NCI-H2171 treated with DMSO at 0.1 percent for 48 hours (cell line): Measurements from ENCODE around the gene EMX2.

Experiments used
- DNase-seq: peaks from one replicate; lab custom pipeline; 2025; lab: John Stamatoyannopoulos, UW

The EMX2 gene

DNA sequence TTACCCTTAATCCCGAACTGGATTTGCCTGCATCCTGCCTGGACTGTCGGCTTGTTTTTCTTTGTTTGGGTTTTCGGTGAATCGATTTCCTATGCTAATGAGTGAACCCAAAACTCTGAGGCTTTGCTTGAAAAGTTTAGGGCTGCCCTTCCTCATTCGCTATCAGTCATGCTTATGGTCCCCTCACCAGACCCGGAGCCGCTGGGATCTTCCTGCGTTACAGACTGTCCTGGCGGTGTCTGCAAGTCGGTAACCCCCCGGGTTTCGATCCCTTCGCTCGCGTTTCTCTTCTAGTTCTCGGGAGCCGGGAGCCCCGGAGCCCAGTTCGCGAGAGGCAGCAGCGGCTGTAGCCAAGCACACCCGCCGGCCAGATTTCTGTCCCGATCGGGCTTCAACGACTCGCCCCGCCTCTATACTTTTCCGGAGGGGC is 2.2 kb downstream of the EMX2 start:
- DNase-seq = no peak

DNA sequence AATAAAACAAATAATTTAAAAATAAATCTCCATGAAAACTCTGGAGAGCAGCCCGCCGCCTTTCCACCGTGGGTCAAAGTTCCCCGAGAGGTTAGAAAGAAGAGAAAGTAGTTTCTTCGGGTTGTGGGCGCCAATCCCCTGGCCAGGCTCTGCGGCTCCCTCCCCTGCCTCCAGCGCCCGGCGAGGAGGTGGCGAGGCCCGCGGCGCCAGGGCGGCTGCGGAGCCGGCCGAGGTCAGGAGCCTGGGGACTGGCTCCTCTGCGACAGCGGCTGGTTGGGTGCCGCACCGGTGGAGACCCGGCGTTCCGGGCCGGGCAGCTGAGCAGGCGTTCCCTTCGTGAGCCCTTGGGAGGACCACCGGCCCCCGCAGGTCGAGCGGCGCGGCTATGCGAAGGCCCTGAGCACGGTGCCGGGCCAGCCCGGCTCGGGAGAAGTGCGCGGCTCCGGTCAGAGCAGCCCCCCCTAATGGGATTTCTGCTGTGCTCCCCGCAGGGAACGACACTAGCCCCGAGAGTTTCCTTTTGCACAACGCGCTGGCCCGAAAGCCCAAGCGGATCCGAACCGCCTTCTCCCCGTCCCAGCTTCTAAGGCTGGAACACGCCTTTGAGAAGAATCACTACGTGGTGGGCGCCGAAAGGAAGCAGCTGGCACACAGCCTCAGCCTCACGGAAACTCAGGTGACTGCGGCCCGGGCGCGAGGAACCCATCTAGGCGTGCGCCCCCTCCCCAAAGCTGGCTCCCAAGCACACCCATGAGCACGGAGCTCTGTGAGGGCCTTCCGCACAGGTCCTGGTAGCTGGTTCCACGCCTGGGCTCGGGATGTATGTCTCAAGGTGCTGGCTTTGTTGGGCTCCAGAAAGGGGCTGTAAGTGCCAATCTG is 2.8 kb downstream of the EMX2 start:
- DNase-seq = no peak

DNA sequence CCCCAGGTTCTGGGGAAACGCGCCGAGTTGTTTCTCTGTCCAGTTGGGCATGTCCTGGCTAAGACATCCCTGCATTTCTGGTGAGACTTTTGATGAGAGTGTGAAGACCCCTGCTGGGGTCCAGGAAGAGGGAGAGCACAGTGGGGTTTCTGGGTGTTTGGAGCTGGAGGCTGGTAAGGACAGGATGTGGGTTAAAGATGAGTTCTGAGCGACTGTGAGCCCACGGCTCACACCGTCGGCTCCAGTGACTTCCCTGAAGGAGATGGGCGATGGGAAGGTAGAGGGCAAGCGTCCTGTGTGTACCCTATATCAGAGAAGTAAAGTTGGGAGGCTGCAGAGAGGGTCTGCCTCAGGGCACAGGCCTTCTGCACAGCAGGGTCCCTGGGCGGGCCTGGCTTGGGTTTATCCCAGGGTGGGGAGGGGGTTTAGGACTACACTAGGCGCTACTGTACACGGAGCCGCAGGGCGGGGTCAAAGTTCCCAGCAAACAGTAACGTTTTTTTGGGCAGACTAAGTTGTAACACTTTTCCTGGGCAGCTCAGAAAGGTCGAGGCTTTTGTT is 3.6 kb downstream of the EMX2 start:
- no peak for DNase-seq

DNA sequence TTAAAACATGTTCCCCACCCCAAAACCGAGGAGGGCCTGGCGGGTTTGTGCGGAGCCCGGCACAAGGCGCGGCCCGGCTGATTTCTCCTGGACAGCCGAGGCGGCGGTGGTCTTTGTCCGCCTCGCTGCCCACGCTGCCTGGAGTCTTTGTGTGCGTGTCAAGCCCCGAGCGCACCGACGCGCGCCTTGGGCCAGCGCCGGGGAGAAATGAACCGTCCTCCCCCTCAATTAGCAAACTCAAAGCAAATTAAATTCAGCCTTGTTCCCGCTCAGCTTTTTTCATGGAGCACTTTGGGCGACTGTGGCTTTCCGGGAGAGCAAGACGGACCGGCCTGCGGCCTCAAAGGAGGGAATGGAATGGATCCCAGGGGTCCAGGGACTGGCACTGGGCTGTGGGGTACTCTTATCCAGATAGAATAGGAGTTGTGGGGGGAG is 4.1 kb downstream of the EMX2 start:
- no peak for DNase-seq

DNA sequence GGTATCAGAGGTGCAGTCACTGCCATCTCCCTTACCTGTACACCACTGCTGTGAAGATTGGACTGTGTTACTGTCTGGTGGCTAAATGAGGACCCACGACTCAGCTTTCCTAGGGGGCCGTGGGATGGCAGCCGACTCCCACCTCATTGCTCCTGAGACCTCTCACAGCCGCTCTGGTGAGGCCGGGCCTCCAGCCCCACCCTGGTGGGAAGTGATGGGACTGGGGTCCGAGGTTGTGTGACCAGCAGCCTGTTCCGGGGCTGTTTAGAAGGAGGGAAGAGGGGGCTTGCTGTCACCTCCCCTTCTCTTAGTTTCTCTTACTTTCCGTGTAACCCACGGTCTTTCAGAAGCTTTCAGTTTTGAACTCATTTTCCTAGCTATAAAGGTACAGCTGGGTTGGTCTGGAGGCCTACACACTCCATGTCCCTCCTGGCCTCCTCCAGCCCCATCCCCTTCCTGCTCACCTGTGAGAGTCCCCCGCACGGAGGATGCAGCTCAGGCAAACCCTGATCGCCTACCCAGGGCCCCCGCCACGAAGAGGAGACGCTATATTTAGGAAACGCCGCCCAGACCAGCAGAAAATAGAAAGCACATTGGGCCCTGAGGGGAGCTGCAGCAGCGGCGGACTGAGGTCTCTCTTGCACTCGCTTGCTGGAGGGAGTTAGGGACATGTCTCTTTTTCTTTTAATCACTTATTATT is 4.6 kb downstream of the EMX2 start:
- DNase-seq = no peak

DNA sequence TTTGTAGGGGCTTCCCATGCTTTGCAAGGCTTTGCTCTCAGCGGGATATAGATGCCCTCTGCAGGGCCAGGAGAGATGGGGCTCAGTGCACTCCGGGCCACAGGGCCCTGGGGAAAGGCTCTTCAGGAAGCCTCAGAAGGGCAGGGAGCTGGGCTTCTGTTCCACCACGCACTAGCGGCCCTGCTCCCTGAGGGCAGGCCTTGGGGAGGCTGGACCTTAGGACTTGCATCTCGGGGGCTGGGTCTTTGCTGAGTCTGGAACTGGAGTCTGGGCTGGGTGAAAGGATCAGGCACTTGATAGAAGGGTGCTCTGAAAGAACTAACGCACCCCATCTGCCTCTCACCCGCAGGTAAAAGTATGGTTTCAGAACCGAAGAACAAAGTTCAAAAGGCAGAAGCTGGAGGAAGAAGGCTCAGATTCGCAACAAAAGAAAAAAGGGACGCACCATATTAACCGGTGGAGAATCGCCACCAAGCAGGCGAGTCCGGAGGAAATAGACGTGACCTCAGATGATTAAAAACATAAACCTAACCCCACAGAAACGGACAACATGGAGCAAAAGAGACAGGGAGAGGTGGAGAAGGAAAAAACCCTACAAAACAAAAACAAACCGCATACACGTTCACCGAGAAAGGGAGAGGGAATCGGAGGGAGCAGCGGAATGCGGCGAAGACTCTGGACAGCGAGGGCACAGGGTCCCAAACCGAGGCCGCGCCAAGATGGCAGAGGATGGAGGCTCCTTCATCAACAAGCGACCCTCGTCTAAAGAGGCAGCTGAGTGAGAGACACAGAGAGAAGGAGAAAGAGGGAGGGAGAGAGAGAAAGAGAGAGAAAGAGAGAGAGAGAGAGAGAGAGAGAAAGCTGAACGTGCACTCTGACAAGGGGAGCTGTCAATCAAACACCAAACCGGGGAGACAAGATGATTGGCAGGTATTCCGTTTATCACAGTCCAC is 5.4 kb downstream of the EMX2 start:
- DNase-seq = no peak

DNA sequence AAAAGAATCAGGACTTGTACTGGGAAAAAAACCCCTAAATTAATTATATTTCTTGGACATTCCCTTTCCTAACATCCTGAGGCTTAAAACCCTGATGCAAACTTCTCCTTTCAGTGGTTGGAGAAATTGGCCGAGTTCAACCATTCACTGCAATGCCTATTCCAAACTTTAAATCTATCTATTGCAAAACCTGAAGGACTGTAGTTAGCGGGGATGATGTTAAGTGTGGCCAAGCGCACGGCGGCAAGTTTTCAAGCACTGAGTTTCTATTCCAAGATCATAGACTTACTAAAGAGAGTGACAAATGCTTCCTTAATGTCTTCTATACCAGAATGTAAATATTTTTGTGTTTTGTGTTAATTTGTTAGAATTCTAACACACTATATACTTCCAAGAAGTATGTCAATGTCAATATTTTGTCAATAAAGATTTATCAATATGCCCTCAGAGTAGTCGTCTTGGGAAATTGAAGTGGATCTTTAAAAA is 6.6 kb downstream of the EMX2 start:
- DNase-seq = no peak

DNA sequence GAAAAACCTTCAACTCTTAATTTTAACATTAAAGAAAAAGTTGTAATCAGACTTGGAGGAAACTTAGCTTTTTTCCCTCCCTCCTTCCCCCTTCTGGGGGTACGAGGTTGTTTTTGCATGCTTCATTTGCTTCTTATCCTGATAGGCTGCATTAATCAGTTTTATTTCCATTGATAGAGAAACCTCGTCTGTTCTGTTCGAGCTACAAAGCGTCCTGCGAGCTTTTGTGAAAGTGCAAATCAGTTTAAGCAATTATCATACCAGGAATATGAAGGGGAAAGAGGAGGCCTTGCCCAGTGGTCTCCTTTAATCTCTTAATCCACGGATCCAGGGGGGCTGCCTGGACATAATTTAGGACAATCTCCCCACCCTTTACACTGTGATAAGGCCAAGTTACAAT is 7.5 kb downstream of the EMX2 start:
- DNase-seq = no peak

DNA sequence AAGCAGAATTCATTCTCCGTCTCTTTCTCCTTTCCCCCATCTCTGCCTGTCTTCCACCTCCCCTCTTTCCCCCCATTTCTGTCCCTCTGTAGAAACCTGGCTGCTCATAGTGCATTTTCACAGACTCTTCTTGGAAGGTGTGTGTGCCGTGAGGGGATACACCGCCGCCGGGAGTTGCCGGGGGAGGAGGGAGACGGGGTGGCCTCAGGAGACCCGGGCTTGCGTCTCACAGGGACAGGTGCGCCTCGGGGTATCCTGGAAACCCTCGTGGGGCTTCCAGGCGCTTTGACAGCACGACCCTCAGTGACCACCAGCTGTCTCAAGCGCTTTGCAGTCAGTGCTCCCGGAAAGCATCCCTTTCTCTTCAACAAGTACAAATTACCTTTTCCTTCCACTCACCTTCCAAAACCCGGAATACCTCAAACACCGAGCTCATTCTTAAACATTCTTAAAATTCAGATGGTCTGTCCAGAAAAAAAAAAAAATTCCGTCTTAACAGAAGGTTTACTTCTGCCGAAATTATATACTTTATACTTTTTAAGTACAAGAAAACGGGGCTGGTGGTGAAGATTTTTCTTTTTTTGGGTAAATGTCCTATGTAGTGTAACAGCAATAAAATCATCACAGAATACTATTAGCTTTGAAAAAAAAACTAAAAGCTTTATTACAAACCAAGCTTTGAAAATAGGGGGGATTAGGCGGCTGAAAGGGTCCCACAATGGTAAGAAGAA is 8.2 kb downstream of the EMX2 start:
- DNase-seq = no peak

DNA sequence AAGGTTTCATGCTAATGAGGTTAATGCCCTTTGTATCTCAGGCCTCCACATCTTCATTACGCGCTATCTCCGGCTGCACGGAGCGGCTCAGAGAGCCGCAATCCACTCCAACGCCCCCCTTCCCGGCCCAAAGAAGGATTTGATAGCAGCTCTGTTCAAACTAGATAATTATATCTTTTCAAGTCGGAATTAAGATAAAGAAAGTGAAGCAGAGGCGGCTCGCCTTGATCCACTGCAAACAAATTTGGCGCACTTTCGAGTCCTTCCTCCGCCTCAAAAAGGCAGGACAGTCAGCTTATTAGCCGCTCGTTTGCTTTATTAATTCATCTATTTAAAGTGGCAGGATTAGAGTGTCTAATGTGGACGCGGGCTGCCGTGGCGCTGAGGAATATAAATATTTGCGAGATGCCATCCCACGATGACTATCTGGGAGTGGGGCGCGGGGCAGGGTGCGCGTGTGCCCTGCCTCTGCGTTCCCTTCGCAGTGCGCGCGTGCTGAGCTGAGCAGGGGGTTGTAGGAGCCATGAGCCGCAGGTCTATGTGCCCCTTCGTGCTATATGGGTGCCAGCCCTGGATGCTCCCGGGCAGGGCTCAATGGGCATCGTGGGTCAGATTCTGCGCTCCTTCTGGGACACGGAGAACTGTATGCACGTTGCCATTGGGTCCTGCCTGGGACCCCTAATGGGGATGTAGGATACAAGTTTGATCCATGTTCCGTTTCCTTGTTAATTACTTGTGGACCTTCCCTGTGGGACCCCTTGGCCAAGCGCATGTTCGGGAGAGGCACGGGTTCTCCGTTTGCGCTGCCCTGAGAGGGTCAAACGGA is 9.0 kb downstream of the EMX2 start:
- no peak for DNase-seq

DNA sequence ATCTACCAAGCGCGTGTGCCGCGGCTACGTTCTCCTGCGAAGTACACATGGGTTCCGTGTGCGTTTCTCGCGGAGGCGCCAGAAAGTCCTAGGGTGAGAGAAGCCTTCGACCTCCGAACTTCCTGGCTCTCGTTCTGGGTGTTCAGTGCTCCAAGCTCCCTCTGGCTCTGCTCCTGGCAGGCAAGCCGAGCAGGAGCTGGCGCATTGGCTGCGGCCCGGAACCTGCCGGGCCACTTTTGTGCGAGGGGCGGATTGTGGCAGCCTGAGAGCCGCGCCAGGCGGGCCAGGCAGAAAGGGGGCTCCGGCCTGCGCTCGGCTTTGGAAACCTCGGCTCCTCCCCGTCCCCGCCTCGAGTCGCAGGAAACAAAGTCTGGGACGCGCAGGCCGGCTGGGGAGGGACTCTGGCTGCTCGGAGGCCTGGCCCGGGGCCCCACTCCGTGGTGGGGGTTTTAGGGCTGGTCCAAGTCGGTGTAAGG is 9.6 kb downstream of the EMX2 start:
- DNase-seq = no peak

DNA sequence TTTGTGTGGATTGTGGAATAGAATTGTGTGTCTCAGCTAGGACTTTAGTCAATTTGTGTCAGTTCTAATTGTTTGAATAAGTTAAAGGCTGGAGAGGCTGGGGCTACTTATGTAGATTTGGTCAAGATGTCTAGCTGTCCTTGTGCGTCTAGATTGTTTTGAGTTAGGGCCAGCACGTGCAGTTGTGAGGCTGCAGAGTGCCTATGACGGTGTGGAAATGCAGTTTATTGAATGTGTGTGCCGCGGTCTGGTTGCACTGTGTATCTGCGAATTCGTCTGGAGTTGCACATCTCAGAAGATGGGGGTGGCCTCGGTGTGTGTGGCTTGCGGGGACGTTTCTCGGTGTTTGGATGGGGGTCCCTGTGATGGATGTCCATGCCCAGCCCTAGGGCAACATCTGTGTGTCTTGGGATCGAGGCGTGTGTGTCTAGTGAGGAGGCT is 10.2 kb downstream of the EMX2 start:
- no peak for DNase-seq

DNA sequence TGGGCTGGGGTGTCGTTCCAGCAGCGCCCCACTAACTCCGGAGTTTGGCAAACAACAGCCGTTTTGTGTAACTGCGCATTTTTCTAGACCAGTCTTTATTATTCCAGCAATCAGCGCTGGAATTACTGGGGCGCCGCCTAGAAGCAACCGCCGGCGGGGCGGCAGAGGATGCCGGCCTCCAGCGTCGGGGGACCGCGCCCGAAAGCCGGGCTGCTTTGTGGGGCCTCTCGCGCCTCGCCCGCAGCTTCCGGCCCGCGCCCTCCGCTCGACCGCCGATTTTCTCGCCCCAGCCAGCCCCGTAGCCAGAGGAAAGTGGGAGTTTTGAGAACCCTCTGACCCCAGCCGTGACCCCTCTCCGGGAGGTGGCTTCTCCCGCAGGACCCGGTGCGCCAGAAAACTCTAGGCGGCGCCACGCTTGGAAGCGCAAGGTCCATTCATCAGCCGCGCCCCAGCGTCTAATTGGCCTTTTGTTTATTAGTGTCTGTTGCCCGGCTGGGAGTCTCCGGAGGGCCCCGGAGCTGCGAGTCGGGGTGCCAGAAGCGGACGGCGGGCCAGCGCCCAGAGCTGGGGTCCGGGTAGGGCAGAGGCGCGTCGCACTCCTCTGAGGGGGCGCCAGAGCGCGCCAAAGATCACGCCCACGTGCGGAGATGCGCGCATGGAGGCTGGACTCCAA is 10.7 kb downstream of the EMX2 start:
- DNase-seq = no peak

DNA sequence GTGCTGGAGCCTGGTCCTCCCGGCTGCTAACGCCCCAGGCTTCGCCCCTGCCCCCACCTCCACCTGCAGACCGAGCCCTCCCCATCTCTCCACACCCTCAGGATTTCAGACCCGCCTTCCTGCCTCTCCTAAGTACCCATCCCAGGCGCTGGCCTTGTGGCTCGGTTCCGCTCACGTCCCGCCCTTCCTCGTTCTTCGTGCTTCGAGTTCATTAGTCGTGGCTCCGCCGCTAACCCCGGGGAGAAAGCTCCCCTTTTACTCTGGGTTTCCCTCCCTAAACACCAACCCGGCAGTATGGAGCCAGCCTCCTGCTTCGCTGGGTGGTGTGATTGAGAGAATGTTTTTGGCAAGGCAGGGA is 11.2 kb downstream of the EMX2 start:
- no peak for DNase-seq

DNA sequence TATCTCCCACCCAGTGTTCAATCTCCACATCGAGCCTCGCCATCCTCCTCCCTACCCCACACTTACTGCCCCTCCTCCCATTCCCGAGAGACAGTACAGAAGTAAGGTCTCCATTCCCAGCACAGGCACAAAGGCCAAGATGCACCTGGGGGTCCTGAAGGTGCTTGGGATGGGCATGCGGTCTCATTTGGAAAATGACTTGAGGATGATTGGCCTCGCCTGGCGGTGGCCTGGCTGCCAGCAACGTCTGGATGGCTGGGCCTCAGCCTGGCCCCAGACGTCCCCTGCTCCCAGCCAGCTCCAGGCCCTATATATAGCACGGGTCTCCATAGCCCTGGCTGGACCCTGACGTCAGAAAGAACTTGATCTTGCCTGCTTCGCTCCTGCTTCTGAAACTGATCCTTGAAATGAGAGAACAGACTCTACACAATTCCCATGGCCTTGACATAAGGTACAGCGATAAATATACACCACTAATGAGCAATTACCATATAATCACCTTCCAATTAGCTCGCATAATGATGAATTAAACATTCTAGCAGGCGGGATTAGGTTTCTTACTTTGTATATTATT is 11.8 kb downstream of the EMX2 start:
- DNase-seq = peak; percentile 21

DNA sequence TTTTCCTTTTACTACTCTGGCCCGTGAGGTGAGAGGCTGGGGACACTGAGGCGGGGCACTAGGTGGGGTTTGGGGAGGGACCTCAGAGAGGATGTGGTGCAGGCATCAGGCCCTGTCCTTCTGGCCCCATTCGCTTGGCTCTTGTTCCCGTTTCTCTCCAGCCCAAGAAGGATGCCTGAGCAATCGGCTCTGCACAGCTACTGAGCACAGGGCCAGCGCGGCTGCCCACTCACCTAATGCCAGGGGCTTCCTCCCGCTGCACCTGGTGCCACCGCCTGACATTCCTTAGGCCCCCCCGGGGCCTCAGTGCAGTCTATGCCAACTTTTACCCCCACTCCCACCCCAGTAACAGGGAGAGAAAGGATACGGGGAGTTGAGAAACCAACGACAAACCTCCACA is 12.5 kb downstream of the EMX2 start:
- DNase-seq = no peak

DNA sequence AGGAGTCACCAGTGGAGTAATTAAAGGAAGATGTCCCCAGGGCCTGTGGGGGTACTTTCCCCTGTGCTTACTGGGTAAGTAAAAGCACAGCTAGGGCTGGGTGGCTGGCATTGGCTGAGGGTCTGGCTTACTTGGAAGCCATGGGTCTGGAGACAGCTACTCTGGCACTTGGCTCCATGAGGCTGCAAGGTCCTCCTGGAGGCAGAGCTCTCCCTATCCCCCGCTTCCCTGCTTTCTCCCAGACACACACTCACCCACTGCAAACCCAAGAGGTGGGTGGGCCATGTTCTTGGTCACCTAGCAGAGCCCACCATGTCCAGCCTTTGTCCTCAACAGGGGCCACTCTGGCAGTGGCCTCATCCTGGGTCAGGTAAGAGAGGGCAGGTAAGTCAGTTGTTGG is 13.3 kb downstream of the EMX2 start:
- no peak for DNase-seq

DNA sequence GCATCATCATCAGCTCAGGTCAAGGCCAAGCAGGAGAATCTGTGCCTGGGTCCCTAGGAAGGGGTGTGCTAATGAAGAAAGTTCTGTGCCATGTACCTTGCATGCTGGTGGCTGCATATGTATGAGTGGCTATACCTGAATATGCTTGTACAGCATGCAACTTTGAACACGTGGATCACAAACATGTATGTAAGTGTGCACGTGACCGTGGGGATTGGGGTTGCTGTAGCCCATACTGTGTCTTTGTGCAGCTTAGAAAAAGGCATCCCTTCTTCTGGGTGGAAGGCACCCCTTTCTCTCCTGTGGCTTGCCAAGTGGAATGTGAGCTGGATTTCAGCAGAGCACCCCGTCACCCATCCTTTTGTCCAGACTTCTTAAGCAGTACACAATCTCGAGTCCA is 13.8 kb downstream of the EMX2 start:
- DNase-seq = no peak

DNA sequence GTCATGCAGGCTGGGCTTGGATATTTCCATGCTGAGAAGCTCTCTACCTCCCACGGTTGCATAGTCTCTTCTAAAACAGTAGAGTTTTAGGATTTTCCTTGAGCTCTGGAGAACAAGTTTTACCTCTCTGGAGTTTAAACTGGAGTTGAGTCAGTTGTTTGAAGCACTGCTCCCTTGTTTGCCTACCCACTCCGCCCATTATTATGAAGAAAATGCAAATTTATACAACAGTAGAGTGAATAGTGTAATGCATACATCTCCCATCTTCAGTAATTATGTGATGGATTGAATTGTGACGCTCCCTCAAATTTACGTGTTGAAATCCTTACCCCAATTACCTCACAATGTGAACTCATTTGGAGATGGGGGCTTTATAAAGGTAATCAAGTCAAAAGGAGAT is 17.2 kb downstream of the EMX2 start:
- no peak for DNase-seq
